T-helper 1 cell treated with Interleukin-12 subunit alpha and Interleukin-12 subunit beta and Interleukin-4 antibody, amounts not matched to agents 30 ng/mL and 1 ng/mL, for 36 hours (primary cell): Measurements from ENCODE around the gene ETHE1. TPM values are rescaled to one million over a fixed set of nuclear protein-coding genes. Genes with fewer than 3 reads are reported as not detected.
"Not testable (repeated sequence)": the region's sequence is repeated elsewhere in the genome, so short reads cannot be mapped to it uniquely, and the experiment has no call there.

Experiments
- intact Hi-C: fragments of 100-400 bp; cut with micrococcal nuclease; formaldehyde crosslinking; loops from one replicate; pipeline ENCODE4 v1.15.1; 2024
- total RNA-seq: library from RNA; stranded (reverse); gene quantifications from 2 replicates; pipeline ENCODE4 v1.2.3, GENCODE V29; 2022

The ETHE1 gene
- total RNA-seq, 1 donor from 2014 or later: 62.8 TPM

- intact Hi-C loops: loop anchor here (2.0 kb wide), 1 partner anchor 65 kb away; the partner anchor contains the start of gene ZNF428
Observed at GRCh38 chr19:43553656-43554055, 26.7 kb upstream of the ETHE1 start.

- intact Hi-C loops: no loop called here
Observed at GRCh38 chr19:43552616-43553015, 25.6 kb upstream of the ETHE1 start.

- intact Hi-C loops: no loop called here
Observed at GRCh38 chr19:43552198-43552450, 25.1 kb upstream of the ETHE1 start.

GRCh38 chr19:43551399-43552197 lies 24.6 kb upstream of the ETHE1 start:
- intact Hi-C loops: no loop called here

GRCh38 chr19:43548706-43549105 lies 21.7 kb upstream of the ETHE1 start:
- intact Hi-C loops: no loop called here

GRCh38 chr19:43547926-43548325 lies 20.9 kb upstream of the ETHE1 start:
- intact Hi-C loops: not testable (repeated sequence)

- intact Hi-C loops: no loop called here
Observed at GRCh38 chr19:43546581-43546980, 19.6 kb upstream of the ETHE1 start.

- intact Hi-C loops: no loop called here
Observed at GRCh38 chr19:43545981-43546380, 19.0 kb upstream of the ETHE1 start.

- intact Hi-C loops: no loop called here
Observed at GRCh38 chr19:43545276-43545675, 18.3 kb upstream of the ETHE1 start.

GRCh38 chr19:43544077-43544476 lies 17.1 kb upstream of the ETHE1 start:
- intact Hi-C loops: no loop called here

GRCh38 chr19:43541920-43542650 lies 15.1 kb upstream of the ETHE1 start:
- intact Hi-C loops: no loop called here

- intact Hi-C loops: no loop called here
Observed at GRCh38 chr19:43540381-43540780, 13.4 kb upstream of the ETHE1 start.

- intact Hi-C loops: loop anchor here (10.0 kb wide), 1 partner anchor 246 kb away; the partner anchor contains the start of gene KCNN4
Observed at GRCh38 chr19:43538922-43539321, 11.9 kb upstream of the ETHE1 start.

GRCh38 chr19:43534816-43535761 lies 8.1 kb upstream of the ETHE1 start:
- intact Hi-C loops: loop anchor here (1.0 to 10.0 kb wide), 3 partner anchors 133 to 250 kb away; partner anchors contain the start of gene KCNN4

- intact Hi-C loops: loop anchor here (1.0 to 10.0 kb wide), 3 partner anchors 134 to 250 kb away; partner anchors contain the start of gene KCNN4
Observed at GRCh38 chr19:43534305-43534815, 7.4 kb upstream of the ETHE1 start.

GRCh38 chr19:43533546-43534304 lies 6.7 kb upstream of the ETHE1 start:
- intact Hi-C loops: loop anchor here (1.0 to 10.0 kb wide), 11 partner anchors 8 to 251 kb away; partner anchors contain the start of genes IRGQ, KCNN4, PHLDB3 and PINLYP

- intact Hi-C loops: loop anchor here (1.0 to 10.0 kb wide), 9 partner anchors 8 to 252 kb away; partner anchors contain the start of genes IRGQ, KCNN4, PHLDB3 and PINLYP
Observed at GRCh38 chr19:43532962-43533545, 6.1 kb upstream of the ETHE1 start, which contains the start of gene ZNF575. Gene ZNF575, plus strand, starts transcription at chr19:43533188. Its CDS starts 1,235 bp downstream, at chr19:43534423.

- intact Hi-C loops: loop anchor here (2.0 to 10.0 kb wide), 2 partner anchors 30 to 252 kb away; partner anchors contain the start of gene KCNN4
Observed at GRCh38 chr19:43532571-43532961, 5.6 kb upstream of the ETHE1 start.

- intact Hi-C loops: loop anchor here (1.0 to 5.0 kb wide), 4 partner anchors 9 to 1979 kb away; partner anchors contain the start of genes VASP and ZNF428
Observed at GRCh38 chr19:43527860-43528622, 1.0 kb upstream of the ETHE1 start.
